Stimulated activated CD4-positive, alpha-beta T cell treated with anti-CD3 and anti-CD28 coated beads, Interleukin-1b, Interleukin-23, amount 100 ng/mL, for 4 hours (primary cell): Measurements from ENCODE around the gene SLC44A3.
A peak's percentile ranks its signal among the peaks of the same experiment; 100 is the strongest.
"Not testable (repeated sequence)": the region's sequence is repeated elsewhere in the genome, so short reads cannot be mapped to it uniquely, and the experiment has no call there.

Source experiments
- DNase-seq, 2 donors: peaks; one replicate each; pipeline ENCODE4 v3.0.0-alpha.2; 2020; ENCODE audit warnings: low read depth in 2 of 2

SLC44A3 gene

GRCh38 chr1:94836891-94837290 is 16.7 kb downstream of the SLC44A3 start:
- DNase-seq, result no peak

GRCh38 chr1:94840381-94840780 is 20.2 kb downstream of the SLC44A3 start:
- not testable (repeated sequence) for DNase-seq

GRCh38 chr1:94840808-94841207 is 20.7 kb downstream of the SLC44A3 start:
- DNase-seq, result no peak

- no peak for DNase-seq
Measured at GRCh38 chr1:94843430-94843829, 23.3 kb downstream of the SLC44A3 start.

- no peak for DNase-seq
Measured at GRCh38 chr1:94843846-94844245, 23.7 kb downstream of the SLC44A3 start.

GRCh38 chr1:94846308-94846707 is 26.2 kb downstream of the SLC44A3 start:
- DNase-seq, result no peak

- DNase-seq, result no peak
Measured at GRCh38 chr1:94851571-94851970, 31.4 kb downstream of the SLC44A3 start.

GRCh38 chr1:94852788-94853187 is 32.6 kb downstream of the SLC44A3 start:
- DNase-seq, result no peak

- peak; percentile 54 to 60 for DNase-seq
Measured at GRCh38 chr1:94854458-94855306, 34.5 kb downstream of the SLC44A3 start.

- DNase-seq, result no peak
Measured at GRCh38 chr1:94855307-94855700, 35.1 kb downstream of the SLC44A3 start.

- no peak for DNase-seq
Measured at GRCh38 chr1:94856004-94856403, 35.8 kb downstream of the SLC44A3 start.

- no peak for DNase-seq
Measured at GRCh38 chr1:94856868-94857267, 36.7 kb downstream of the SLC44A3 start.

- DNase-seq, result no peak
Measured at GRCh38 chr1:94858276-94858675, 38.1 kb downstream of the SLC44A3 start.

- DNase-seq, result no peak
Measured at GRCh38 chr1:94859174-94859573, 39.0 kb downstream of the SLC44A3 start.

GRCh38 chr1:94862718-94863117 is 42.6 kb downstream of the SLC44A3 start:
- no peak for DNase-seq

- no peak for DNase-seq
Measured at GRCh38 chr1:94863297-94863911, 43.2 kb downstream of the SLC44A3 start.

- no peak for DNase-seq
Measured at GRCh38 chr1:94863919-94864318, 43.8 kb downstream of the SLC44A3 start.

- DNase-seq, result no peak
Measured at GRCh38 chr1:94864821-94865220, 44.7 kb downstream of the SLC44A3 start.

GRCh38 chr1:94865360-94865759 is 45.2 kb downstream of the SLC44A3 start:
- DNase-seq, result no peak

GRCh38 chr1:94866164-94866807 is 46.1 kb downstream of the SLC44A3 start:
- DNase-seq, result no peak

GRCh38 chr1:94871031-94871430 is 50.9 kb downstream of the SLC44A3 start:
- DNase-seq, result no peak

GRCh38 chr1:94872771-94873495 is 52.8 kb downstream of the SLC44A3 start:
- no peak for DNase-seq
